Epithelial cell of prostate (primary cell): ENCODE results near the gene USP7.
"Not testable (repeated sequence)": the region's sequence is repeated elsewhere in the genome, so short reads cannot be mapped to it uniquely, and the experiment has no call there.

Experiments used
- DNase-seq: peaks from one replicate; pipeline ENCODE4 v3.0.0-alpha.2; 2011; ENCODE audit warnings: low read depth, low spot score
- H3K27ac ChIP-seq: fragments of 450-650 bp; 2 replicates; pipeline ENCODE4 v1.5.1; 2017; ENCODE audit warnings: mild to moderate bottlenecking

USP7 gene

GRCh38 chr16:8886593-8887430 lies 76.9 kb downstream of the USP7 start:
- peak overlapping the region; percentile 16 for H3K27ac ChIP-seq
- no peak for DNase-seq

GRCh38 chr16:8885674-8886592 lies 77.8 kb downstream of the USP7 start:
- peak overlapping the region; percentile 16 for H3K27ac ChIP-seq
- no peak for DNase-seq

GRCh38 chr16:8882725-8883377 lies 80.9 kb downstream of the USP7 start:
- H3K27ac ChIP-seq = no peak overlapping the region
- DNase-seq = no peak

- DNase-seq = no peak
- no peak within 1 kb of the TSS for H3K27ac ChIP-seq
Measured at GRCh38 chr16:8882041-8882617, 81.6 kb downstream of the USP7 start, which contains the start of gene LITAFD. Gene LITAFD (plus strand): TSS chr16:8882351. CDS start chr16:8884356, 2,005 bp downstream.

- no peak overlapping the region for H3K27ac ChIP-seq
- no peak for DNase-seq
Measured at GRCh38 chr16:8880839-8881510, 82.7 kb downstream of the USP7 start.

GRCh38 chr16:8878523-8878911 lies 85.2 kb downstream of the USP7 start:
- DNase-seq = no peak
- H3K27ac ChIP-seq = peak overlapping the region; percentile 80

GRCh38 chr16:8877894-8878522 lies 85.7 kb downstream of the USP7 start:
- H3K27ac ChIP-seq = peak overlapping the region; percentile 80
- DNase-seq = no peak

- not testable (repeated sequence) for DNase-seq, H3K27ac ChIP-seq
Measured at GRCh38 chr16:8875317-8875716, 88.4 kb downstream of the USP7 start.

GRCh38 chr16:8874388-8874787 lies 89.3 kb downstream of the USP7 start:
- no peak for DNase-seq
- H3K27ac ChIP-seq = no peak overlapping the region

GRCh38 chr16:8873866-8874195 lies 89.9 kb downstream of the USP7 start:
- H3K27ac ChIP-seq, DNase-seq: not testable (repeated sequence)

- no peak for DNase-seq
- no peak overlapping the region for H3K27ac ChIP-seq
Measured at GRCh38 chr16:8872967-8873865, 90.5 kb downstream of the USP7 start.

- H3K27ac ChIP-seq = peak overlapping the region; percentile 94
- no peak for DNase-seq
Measured at GRCh38 chr16:8872071-8872470, 91.6 kb downstream of the USP7 start.

- H3K27ac ChIP-seq, DNase-seq: not testable (repeated sequence)
Measured at GRCh38 chr16:8869988-8870241, 93.8 kb downstream of the USP7 start.

- H3K27ac ChIP-seq = peak overlapping the region; percentile 76
- DNase-seq = no peak
Measured at GRCh38 chr16:8869212-8869987, 94.3 kb downstream of the USP7 start.

- DNase-seq = no peak
- peak within 1 kb of the TSS; percentile 76 for H3K27ac ChIP-seq
Measured at GRCh38 chr16:8868416-8869211, 95.1 kb downstream of the USP7 start, which contains the start of gene CARHSP1. Gene CARHSP1 (minus strand): TSS chr16:8869006. CDS start chr16:8859328, 9,678 bp downstream.

GRCh38 chr16:8867932-8868415 lies 95.7 kb downstream of the USP7 start:
- peak overlapping the region; percentile 76 for H3K27ac ChIP-seq
- no peak for DNase-seq
